PFSK-1 (cell line): ENCODE results near the gene PHF19.

Source experiments
- FOXP2 ChIP-seq: optimal IDR thresholded peaks from 2 replicates; pipeline ENCODE3; 2011; ENCODE audit warnings: borderline replicate concordance, control low read depth, inconsistent platforms; ENCODE audit not compliant: insufficient read depth; ENCODE audit errors: extremely low read length, extremely low read depth
- POLR2AphosphoS5 ChIP-seq: IDR thresholded peaks from 2 replicates; pipeline ENCODE4 v1.6.1; 2012; ENCODE audit warnings: low read depth, mild to moderate bottlenecking, control low read depth, low read length, moderate library complexity
- SIN3A ChIP-seq: IDR thresholded peaks from 2 replicates; pipeline ENCODE4 v1.6.1; 2012; ENCODE audit warnings: mild to moderate bottlenecking, low read length, moderate library complexity, borderline replicate concordance; ENCODE audit not compliant: insufficient read depth
- TAF1 ChIP-seq: IDR thresholded peaks from 2 replicates; pipeline ENCODE4 v1.6.1; 2012; ENCODE audit warnings: low read length, control low read depth, borderline replicate concordance; ENCODE audit not compliant: insufficient read depth
- TF ChIP-seq, protein P1 (sequence below), 2 experiments: IDR thresholded peaks; 2 replicates each; pipeline versions ENCODE4 v1.6.1 to v1.8.0; 2011 to 2012; ENCODE audit warnings: low read depth in 2 of 2, low read length in 2 of 2, control low read depth in 1 of 2, inconsistent platforms in 1 of 2, mild to moderate bottlenecking in 1 of 2, moderate library complexity in 1 of 2; ENCODE audit not compliant: insufficient read depth in 1 of 2

PHF19 gene

DNA sequence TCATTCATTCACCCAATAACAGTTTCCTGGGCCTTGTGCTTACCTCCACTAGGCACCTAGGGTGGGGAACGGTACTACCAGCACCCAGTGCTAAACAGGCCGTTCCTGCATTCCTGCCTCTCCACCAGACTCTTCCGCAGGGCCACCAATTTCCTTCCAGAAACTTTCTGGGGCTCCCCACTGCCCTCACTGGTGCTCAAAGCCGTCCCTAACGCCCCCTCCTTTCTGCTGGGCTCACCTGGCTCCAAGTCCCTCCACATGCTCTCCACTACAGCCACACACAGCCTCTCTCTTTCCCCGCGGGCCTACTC is 1.4 kb downstream of the PHF19 start:
- TF ChIP-seq SIN3A, result no peak
- TF ChIP-seq, protein P1, sequence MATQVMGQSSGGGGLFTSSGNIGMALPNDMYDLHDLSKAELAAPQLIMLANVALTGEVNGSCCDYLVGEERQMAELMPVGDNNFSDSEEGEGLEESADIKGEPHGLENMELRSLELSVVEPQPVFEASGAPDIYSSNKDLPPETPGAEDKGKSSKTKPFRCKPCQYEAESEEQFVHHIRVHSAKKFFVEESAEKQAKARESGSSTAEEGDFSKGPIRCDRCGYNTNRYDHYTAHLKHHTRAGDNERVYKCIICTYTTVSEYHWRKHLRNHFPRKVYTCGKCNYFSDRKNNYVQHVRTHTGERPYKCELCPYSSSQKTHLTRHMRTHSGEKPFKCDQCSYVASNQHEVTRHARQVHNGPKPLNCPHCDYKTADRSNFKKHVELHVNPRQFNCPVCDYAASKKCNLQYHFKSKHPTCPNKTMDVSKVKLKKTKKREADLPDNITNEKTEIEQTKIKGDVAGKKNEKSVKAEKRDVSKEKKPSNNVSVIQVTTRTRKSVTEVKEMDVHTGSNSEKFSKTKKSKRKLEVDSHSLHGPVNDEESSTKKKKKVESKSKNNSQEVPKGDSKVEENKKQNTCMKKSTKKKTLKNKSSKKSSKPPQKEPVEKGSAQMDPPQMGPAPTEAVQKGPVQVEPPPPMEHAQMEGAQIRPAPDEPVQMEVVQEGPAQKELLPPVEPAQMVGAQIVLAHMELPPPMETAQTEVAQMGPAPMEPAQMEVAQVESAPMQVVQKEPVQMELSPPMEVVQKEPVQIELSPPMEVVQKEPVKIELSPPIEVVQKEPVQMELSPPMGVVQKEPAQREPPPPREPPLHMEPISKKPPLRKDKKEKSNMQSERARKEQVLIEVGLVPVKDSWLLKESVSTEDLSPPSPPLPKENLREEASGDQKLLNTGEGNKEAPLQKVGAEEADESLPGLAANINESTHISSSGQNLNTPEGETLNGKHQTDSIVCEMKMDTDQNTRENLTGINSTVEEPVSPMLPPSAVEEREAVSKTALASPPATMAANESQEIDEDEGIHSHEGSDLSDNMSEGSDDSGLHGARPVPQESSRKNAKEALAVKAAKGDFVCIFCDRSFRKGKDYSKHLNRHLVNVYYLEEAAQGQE (IDR thresholded peaks at IDR 0.05; ENCODE audit: insufficient read depth in 1 of 2, low read depth in 2 of 2, low read length in 2 of 2), result no peak
- no peak for TF ChIP-seq POLR2AphosphoS5
- no peak for TF ChIP-seq TAF1
- TF ChIP-seq FOXP2, result no peak

DNA sequence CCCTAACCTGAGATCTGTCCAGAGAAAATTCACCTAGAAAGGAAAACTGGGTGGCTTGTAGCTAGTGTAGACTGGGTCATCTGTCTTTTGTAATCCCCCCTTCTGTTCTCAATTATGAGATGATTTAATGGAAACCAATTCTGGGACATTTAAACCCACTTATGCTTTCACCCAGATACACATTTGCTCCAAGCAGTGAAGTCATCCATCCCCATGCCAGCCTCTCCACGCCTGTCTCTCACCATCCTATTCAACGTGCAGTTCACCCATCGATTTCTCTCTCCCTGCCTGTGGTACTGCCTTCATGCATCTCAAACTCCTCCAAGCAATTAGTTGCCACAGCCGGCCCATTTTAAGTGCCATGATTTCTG is 1.8 kb downstream of the PHF19 start:
- TF ChIP-seq TAF1 (no peak), FOXP2 (no peak), SIN3A (no peak), POLR2AphosphoS5 (no peak)
- TF ChIP-seq, protein P1 (IDR thresholded peaks at IDR 0.05; ENCODE audit: insufficient read depth in 1 of 2, low read depth in 2 of 2, low read length in 2 of 2), result no peak

DNA sequence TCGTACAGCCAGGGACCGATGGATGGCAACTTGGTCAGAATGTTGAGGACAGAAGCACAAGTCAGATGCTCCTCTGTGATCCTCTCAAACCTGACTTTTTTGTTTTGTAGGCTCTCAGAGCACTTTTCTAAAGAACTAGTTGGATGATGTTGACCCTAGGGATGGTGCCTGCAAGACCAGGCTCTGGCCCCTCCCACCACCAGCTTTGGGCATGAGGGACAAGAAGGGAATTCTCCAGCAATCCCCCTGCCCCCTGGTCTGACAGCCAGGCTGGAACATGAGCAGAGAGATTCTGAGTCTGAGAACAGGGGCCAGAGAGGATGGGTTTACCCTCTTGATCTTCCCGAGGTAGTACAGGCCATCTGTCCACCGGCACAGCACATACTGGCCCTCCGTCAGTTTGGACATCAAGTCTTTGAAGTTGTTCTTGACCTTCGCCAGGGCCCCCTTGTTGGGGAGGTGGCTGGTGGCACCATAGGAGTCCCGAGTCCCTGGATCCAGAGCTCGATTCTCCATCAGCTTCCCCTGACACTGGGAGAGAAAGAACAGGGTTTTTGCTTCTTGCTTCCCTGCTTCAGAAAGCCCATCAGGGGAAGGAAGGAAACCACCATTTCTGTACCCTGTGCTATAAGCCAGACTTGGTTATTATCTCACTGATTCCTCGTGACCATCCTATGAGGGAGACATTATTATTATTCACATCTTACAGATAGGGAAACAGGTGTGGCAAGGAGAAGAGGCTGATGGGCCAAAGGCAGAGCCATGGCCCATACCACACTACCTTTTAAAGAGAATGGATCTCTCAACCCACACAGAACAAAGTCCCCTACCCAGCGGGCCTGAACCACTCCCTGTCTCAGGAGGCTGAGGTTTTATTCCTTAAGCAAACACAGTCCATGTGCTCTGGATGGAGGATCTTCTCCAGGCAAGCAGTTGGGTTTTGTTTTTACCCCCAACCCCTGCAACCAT is 2.5 kb downstream of the PHF19 start:
- TF ChIP-seq POLR2AphosphoS5 (no peak), TAF1 (no peak), SIN3A (no peak), FOXP2 (no peak)
- TF ChIP-seq, protein P1 (IDR thresholded peaks at IDR 0.05; ENCODE audit: insufficient read depth in 1 of 2, low read depth in 2 of 2, low read length in 2 of 2), result no peak

DNA sequence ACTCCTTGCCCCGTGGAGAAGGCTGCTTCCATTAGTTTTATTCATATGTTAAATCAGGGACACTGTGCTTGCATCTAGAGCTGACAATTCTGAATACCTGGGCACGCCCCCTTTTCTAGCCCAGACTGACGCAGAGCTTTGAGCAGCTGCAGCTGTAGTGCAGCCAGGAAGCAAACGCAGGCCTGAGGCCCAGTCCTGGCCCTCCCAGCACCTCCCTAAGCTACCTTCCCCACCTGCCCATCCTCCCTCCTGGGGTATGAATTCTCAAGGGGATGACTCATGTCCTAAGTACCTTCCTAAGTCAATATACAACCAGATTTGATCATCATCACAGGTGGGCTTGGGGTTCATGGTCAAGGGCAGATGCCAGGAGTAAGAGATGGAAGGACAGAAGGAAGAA is 3.5 kb downstream of the PHF19 start:
- no peak for TF ChIP-seq TAF1
- TF ChIP-seq POLR2AphosphoS5, result no peak
- TF ChIP-seq, protein P1 (IDR thresholded peaks at IDR 0.05; ENCODE audit: insufficient read depth in 1 of 2, low read depth in 2 of 2, low read length in 2 of 2), result no peak
- TF ChIP-seq FOXP2, result no peak
